ENCODE measurements around the gene PRSS16.

- TF ChIP-seq, protein P1, sequence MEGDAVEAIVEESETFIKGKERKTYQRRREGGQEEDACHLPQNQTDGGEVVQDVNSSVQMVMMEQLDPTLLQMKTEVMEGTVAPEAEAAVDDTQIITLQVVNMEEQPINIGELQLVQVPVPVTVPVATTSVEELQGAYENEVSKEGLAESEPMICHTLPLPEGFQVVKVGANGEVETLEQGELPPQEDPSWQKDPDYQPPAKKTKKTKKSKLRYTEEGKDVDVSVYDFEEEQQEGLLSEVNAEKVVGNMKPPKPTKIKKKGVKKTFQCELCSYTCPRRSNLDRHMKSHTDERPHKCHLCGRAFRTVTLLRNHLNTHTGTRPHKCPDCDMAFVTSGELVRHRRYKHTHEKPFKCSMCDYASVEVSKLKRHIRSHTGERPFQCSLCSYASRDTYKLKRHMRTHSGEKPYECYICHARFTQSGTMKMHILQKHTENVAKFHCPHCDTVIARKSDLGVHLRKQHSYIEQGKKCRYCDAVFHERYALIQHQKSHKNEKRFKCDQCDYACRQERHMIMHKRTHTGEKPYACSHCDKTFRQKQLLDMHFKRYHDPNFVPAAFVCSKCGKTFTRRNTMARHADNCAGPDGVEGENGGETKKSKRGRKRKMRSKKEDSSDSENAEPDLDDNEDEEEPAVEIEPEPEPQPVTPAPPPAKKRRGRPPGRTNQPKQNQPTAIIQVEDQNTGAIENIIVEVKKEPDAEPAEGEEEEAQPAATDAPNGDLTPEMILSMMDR (IDR thresholded peaks at IDR 0.05), result no peak
- no peak for TF ChIP-seq POLR2A (IDR thresholded peaks at IDR 0.05)
- TF ChIP-seq POLR2AphosphoS5 (IDR thresholded peaks at IDR 0.05), result no peak
Measured at GRCh38 chr6:27208042-27208441, 39.5 kb upstream of the PRSS16 start.
